K562 (cell line): ENCODE measurements around the gene CA7. TPM values are rescaled to one million over a fixed set of nuclear protein-coding genes. Genes with fewer than 3 reads are reported as not detected.
A peak's percentile ranks its signal among the peaks of the same experiment; 100 is the strongest.

Experiments used
- CBX5 ChIP-seq: IDR thresholded peaks from 2 replicates; pipeline ENCODE4 v1.6.1; 2014; ENCODE audit warnings: low read depth, borderline replicate concordance
- CHD1 ChIP-seq: fragments of 200-600 bp; sonication (generic); IDR thresholded peaks from one replicate; pipeline ENCODE4 v1.6.1; 2012; ENCODE audit warnings: mild to moderate bottlenecking, moderate library complexity, low read length, inconsistent platforms
- EZH2 ChIP-seq: IDR thresholded peaks from 2 replicates; pipeline ENCODE4 v1.6.1; 2012; ENCODE audit warnings: low read depth, mild to moderate bottlenecking, inconsistent platforms, low read length, borderline replicate concordance
- FOXM1 ChIP-seq, 2 experiments: fragments of 450-650 bp in 1 of 2; sonication (generic) in 1 of 2; formaldehyde crosslinking in 1 of 2; IDR thresholded peaks; 2 replicates each; pipeline versions ENCODE4 v1.6.1 to v1.9.0; 2017 to 2022; ENCODE audit warnings: low read depth in 2 of 2, mild to moderate bottlenecking in 2 of 2, missing genetic modification reagents in 1 of 2, moderate library complexity in 1 of 2
- HDAC1 ChIP-seq, 2 experiments: fragments of 450-650 bp; IDR thresholded peaks; 2 replicates each; pipeline ENCODE4 v1.6.1; 2016 to 2017; ENCODE audit warnings: inconsistent platforms in 1 of 2, mild to moderate bottlenecking in 1 of 2, moderate library complexity in 1 of 2
- HDAC6 ChIP-seq: IDR thresholded peaks from 2 replicates; pipeline ENCODE4 v1.6.1; 2012; ENCODE audit warnings: low read depth, mild to moderate bottlenecking, control low read depth, inconsistent platforms, low read length, moderate library complexity
- MCM5 ChIP-seq: fragments of 450-650 bp; IDR thresholded peaks from 2 replicates; pipeline ENCODE4 v1.6.1; 2016; ENCODE audit warnings: low read depth
- MECOM ChIP-seq: fragments of 250-450 bp; sonication (Bioruptor Pico); IDR thresholded peaks from 2 replicates; pipeline ENCODE4 v1.8.0; 2022; ENCODE audit warnings: inconsistent platforms
- NFYB ChIP-seq: IDR thresholded peaks from 2 replicates; pipeline ENCODE4 v1.6.1; 2011; ENCODE audit warnings: mild to moderate bottlenecking, moderate library complexity; ENCODE audit not compliant: insufficient read length; ENCODE audit errors: extremely low read depth
- NR2C2 ChIP-seq, 2 experiments: fragments of 200-800 bp in 1 of 2; sonication (Bioruptor generic) in 1 of 2; sonication (generic) in 1 of 2; formaldehyde crosslinking in 1 of 2; IDR thresholded peaks; 2 replicates each; pipeline versions ENCODE4 v1.6.1 to v1.8.0; 2016 to 2022; ENCODE audit warnings: mild to moderate bottlenecking in 1 of 2, missing compliant biosample characterization in 1 of 2, missing genetic modification characterization in 1 of 2, missing genetic modification reagents in 1 of 2
- PCBP2 ChIP-seq: fragments of 200-400 bp; formaldehyde crosslinking; IDR thresholded peaks from 2 replicates; pipeline ENCODE4 v1.6.1; 2018; ENCODE audit warnings: low read length, low read depth, mild to moderate bottlenecking, moderate library complexity; ENCODE audit not compliant: poor library complexity, severe bottlenecking
- RBFOX2 ChIP-seq: fragments of 200-400 bp; formaldehyde crosslinking; IDR thresholded peaks from 2 replicates; pipeline ENCODE4 v1.6.1; 2017; ENCODE audit warnings: low read depth, mild to moderate bottlenecking, low read length, moderate library complexity
- SMAD3 ChIP-seq: fragments of 450-650 bp; formaldehyde crosslinking; conservative IDR thresholded peaks from 2 replicates; pipeline ENCODE4 v1.4.0; 2020; ENCODE audit warnings: mild to moderate bottlenecking
- SMARCA4 ChIP-seq: fragments of 450-650 bp; IDR thresholded peaks from 2 replicates; pipeline ENCODE4 v1.6.1; 2016
- SNIP1 ChIP-seq: fragments of 450-650 bp; IDR thresholded peaks from 2 replicates; pipeline ENCODE4 v1.7.1; 2017; ENCODE audit warnings: low read depth, mild to moderate bottlenecking
- TAF1 ChIP-seq: IDR thresholded peaks from 2 replicates; pipeline ENCODE4 v1.6.1; 2011; ENCODE audit warnings: mild to moderate bottlenecking, low read length, moderate library complexity; ENCODE audit not compliant: insufficient read depth, control insufficient read depth, severe bottlenecking; ENCODE audit errors: extremely low read depth
- TBP ChIP-seq: optimal IDR thresholded peaks from 2 replicates; pipeline ENCODE3; 2011; ENCODE audit warnings: low read depth, low read length, improper control_type of control experiment
- TCF7L2 ChIP-seq: fragments of 150-350 bp; IDR thresholded peaks from 2 replicates; pipeline ENCODE4 v1.6.1; 2016; ENCODE audit warnings: low read depth, mild to moderate bottlenecking, low read length, moderate library complexity
- U2AF1 ChIP-seq: fragments of 200-400 bp; formaldehyde crosslinking; optimal IDR thresholded peaks from 2 replicates; pipeline ENCODE3; 2017; ENCODE audit warnings: mild to moderate bottlenecking, low read depth, low read length, moderate library complexity
- XRCC5 ChIP-seq: fragments of 200-400 bp; formaldehyde crosslinking; IDR thresholded peaks from 2 replicates; pipeline ENCODE4 v1.6.1; 2017; ENCODE audit warnings: low read depth, mild to moderate bottlenecking, low read length
- ZEB2 ChIP-seq: fragments of 450-650 bp; IDR thresholded peaks from 2 replicates; pipeline ENCODE4 v1.6.1; 2016
- ZKSCAN8 ChIP-seq: fragments of 200-800 bp; sonication (Bioruptor generic); IDR thresholded peaks from 2 replicates; pipeline ENCODE4 v1.6.1; 2016; ENCODE audit warnings: missing genetic modification characterization, missing compliant biosample characterization
- ZNF175 ChIP-seq: fragments of 200-800 bp; sonication (Bioruptor generic); IDR thresholded peaks from 2 replicates; pipeline ENCODE4 v1.6.1; 2016; ENCODE audit warnings: low read depth, mild to moderate bottlenecking, missing genetic modification characterization, missing compliant biosample characterization
- ZNF311 ChIP-seq: fragments of 250-450 bp; sonication (Bioruptor Pico); IDR thresholded peaks from 2 replicates; pipeline ENCODE4 v1.4.0; 2020; ENCODE audit warnings: mild to moderate bottlenecking, moderate library complexity
- ZNF324 ChIP-seq: fragments of 250-450 bp; sonication (Bioruptor Pico); IDR thresholded peaks from 2 replicates; pipeline ENCODE4 v1.4.0; 2020; ENCODE audit warnings: mild to moderate bottlenecking
- ZNF644 ChIP-seq: fragments of 200-800 bp; sonication (Bioruptor generic); IDR thresholded peaks from 2 replicates; pipeline ENCODE4 v1.6.1; 2016; ENCODE audit warnings: low read depth, missing genetic modification characterization, missing compliant biosample characterization
- polyA plus RNA-seq, 8 experiments: library from polyadenylated mRNA; depleted of rRNA in 4 of 8; stranded (reverse) in 5 of 8; unstranded in 3 of 8; fragments of >200 nt; fragmentation: Nextera tagmentation in 2 of 8; fragmentation: Illumina TruSeq in 1 of 8; extraction: Ambion mirVana in 2 of 8; extraction: Trizol in 1 of 8; gene quantifications; 2 replicates each; pipeline versions ENCODE4 v1.2.1 to v1.2.3, GENCODE V29; 2011 to 2014; ENCODE audit warnings: inconsistent platforms in 1 of 8, missing spikeins in 1 of 8
- total RNA-seq, 7 experiments: library from RNA; depleted of rRNA in 6 of 7; stranded (reverse); fragments of >200 nt in 6 of 7; fragmentation: Illumina TruSeq in 2 of 7; extraction: Trizol in 2 of 7; gene quantifications; 2 replicates each; pipeline versions ENCODE4 v1.2.1 to v1.2.3, GENCODE V29; 2011 to 2021; ENCODE audit warnings: low replicate concordance in 1 of 7
- TF ChIP-seq, protein P1 (sequence below): fragments of 250-450 bp; sonication (Bioruptor Pico); IDR thresholded peaks from 2 replicates; pipeline ENCODE4 v1.8.0; 2021; ENCODE audit warnings: borderline replicate concordance, mild to moderate bottlenecking, moderate library complexity; ENCODE audit not compliant: poor library complexity, severe bottlenecking
- TF ChIP-seq, protein P2 (sequence below): fragments of 250-450 bp; sonication (Bioruptor Pico); IDR thresholded peaks from 2 replicates; pipeline ENCODE4 v1.4.0; 2020; ENCODE audit warnings: borderline replicate concordance

The CA7 gene
- total and polyA plus RNA-seq, 9 of the 15 experiments (the other 6 are each of a cell fraction or from before 2014, with no cell fraction given), result 0.03 to 0.07 (median 0.05) TPM; not detected in 5

DNA sequence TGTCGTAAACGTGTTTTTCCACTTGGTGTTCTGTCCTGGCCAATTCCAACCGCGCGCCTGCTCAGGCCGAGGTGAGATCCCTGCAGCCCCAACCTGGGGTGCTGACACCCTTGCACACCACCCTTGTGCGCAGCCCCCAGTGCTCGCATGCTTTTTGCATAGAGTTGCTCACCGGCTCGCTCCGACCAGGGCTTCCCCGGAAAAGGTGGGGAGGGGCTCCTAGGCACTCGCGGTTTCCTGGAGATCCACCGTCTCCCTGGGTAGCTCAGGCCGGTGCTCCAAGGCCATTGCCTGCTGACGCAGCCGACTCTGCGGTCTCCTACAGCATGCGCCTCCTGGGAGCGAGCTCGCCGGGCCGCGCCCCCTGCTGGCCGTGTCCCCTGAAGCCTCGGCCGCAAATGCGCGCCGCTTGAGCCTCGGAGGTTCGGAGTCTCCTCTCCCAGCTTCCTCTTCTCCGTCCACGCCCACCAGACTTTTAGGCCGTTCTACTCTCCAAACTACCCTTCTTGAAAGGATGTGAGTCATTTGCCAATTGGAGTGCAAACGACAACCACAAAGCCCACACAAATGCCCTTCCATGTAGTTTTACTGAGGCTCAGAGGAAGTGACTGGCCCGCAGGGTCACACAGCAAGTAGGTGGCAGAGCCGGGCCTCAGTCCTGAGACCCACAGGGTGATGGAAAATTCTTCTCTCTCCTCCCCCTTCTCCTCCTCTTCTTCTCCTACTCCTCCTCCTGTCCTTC, 28.9 kb downstream of the CA7 start (continued):
- TF ChIP-seq TBP, result no peak
- TF ChIP-seq TAF1, result peak; percentile 50
- no peak for TF ChIP-seq MECOM
- no peak for TF ChIP-seq SMAD3
- TF ChIP-seq RBFOX2, result peak; percentile 79
- peak in 1 of 2 experiments; percentile 24; a peak in 2 of 4 replicates for TF ChIP-seq HDAC1 (IDR thresholded peaks at IDR 0.05)
- TF ChIP-seq, protein P1, sequence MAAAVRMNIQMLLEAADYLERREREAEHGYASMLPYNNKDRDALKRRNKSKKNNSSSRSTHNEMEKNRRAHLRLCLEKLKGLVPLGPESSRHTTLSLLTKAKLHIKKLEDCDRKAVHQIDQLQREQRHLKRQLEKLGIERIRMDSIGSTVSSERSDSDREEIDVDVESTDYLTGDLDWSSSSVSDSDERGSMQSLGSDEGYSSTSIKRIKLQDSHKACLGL (CRISPR knock-in tag), result no peak
- TF ChIP-seq FOXM1 (IDR thresholded peaks at IDR 0.05; ENCODE audit: low read depth), result no peak
- TF ChIP-seq FOXM1 (CRISPR knock-in tag; IDR thresholded peaks at IDR 0.05; ENCODE audit: low read depth), result no peak
- TF ChIP-seq PCBP2, result peak; percentile 95
- TF ChIP-seq MCM5, result no peak
- no peak for TF ChIP-seq NR2C2 (CRISPR knock-in tag; IDR thresholded peaks at IDR 0.05)
- 0 out of 2 replicates have a peak, but pooled peaks have one; percentile 37 for TF ChIP-seq NR2C2 (tag; IDR thresholded peaks at IDR 0.05)
- TF ChIP-seq SMARCA4, result peak; percentile 77; the same call in 1 of the 2 replicates
- TF ChIP-seq CBX5, result no peak
- no peak for TF ChIP-seq XRCC5
- no peak for TF ChIP-seq CHD1
- TF ChIP-seq SNIP1, result no peak
- TF ChIP-seq ZEB2, result peak; percentile 20; the same call in 1 of the 2 replicates
- TF ChIP-seq ZNF324, result no peak
- TF ChIP-seq U2AF1, result no peak
- no peak; the same call in 1 of the 2 replicates for TF ChIP-seq ZNF175
- no peak for TF ChIP-seq NFYB
- TF ChIP-seq, protein P2, sequence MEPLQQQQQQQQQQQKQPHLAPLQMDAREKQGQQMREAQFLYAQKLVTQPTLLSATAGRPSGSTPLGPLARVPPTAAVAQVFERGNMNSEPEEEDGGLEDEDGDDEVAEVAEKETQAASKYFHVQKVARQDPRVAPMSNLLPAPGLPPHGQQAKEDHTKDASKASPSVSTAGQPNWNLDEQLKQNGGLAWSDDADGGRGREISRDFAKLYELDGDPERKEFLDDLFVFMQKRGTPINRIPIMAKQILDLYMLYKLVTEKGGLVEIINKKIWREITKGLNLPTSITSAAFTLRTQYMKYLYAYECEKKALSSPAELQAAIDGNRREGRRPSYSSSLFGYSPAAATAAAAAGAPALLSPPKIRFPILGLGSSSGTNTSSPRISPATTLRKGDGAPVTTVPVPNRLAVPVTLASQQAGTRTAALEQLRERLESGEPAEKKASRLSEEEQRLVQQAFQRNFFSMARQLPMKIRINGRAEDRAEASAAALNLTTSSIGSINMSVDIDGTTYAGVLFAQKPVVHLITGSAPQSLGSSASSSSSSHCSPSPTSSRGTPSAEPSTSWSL (CRISPR knock-in tag), result no peak
- 0 out of 2 replicates have a peak, but pooled peaks have one; percentile 7 for TF ChIP-seq TCF7L2
- no peak for TF ChIP-seq HDAC6
- no peak for TF ChIP-seq ZNF311 (CRISPR knock-in tag)
- no peak for TF ChIP-seq ZNF644
- no peak for TF ChIP-seq EZH2
- no peak for TF ChIP-seq ZKSCAN8 (CRISPR knock-in tag)
